H1 (cell line): ENCODE results near the gene ATP23. TPM values are rescaled to one million over a fixed set of nuclear protein-coding genes. Genes with fewer than 3 reads are reported as not detected.
A peak's percentile ranks its signal among the peaks of the same experiment; 100 is the strongest.

Experiments used
- CTCF ChIA-PET: fragments of 300-600 bp; sonication (Branson Sonifier 250); formaldehyde crosslinking; loops from one replicate; lab custom pipeline; 2021; ENCODE audit not compliant: partially characterized antibody; lab: Charles Lee
- POLR2A ChIA-PET: fragments of 300-600 bp; sonication (Branson Sonifier 250); formaldehyde crosslinking; loops from one replicate; lab custom pipeline; 2021; ENCODE audit warnings: inconsistent platforms; ENCODE audit not compliant: partially characterized antibody; lab: Charles Lee
- DNase-seq, 2 experiments: peaks; one replicate each; pipeline versions ENCODE4 v3.0.0 to v3.0.0-alpha.2; 2010 to 2022; ENCODE audit warnings: low spot score in 2 of 2, low read depth in 1 of 2, mixed read lengths in 1 of 2
- FAIRE-seq: peaks from 2 replicates; lab custom pipeline; 2011; peaks lifted over from hg19 to GRCh38; lab: Jason Lieb, UNC
- H2AFZ ChIP-seq: 2 replicates; pipeline ENCODE4 v1.8.1; 2012; ENCODE audit warnings: low read length, inconsistent platforms
- H2AK5ac ChIP-seq: 2 replicates; pipeline ENCODE4 v1.6.1; 2013; ENCODE audit warnings: low read depth, low read length
- H2BK120ac ChIP-seq: replicated peaks from 2 replicates; pipeline ENCODE3; 2013; ENCODE audit warnings: low read depth, low read length, inconsistent platforms
- H2BK12ac ChIP-seq: 2 replicates; pipeline ENCODE4 v1.6.1; 2013; ENCODE audit warnings: low read depth, low read length
- H2BK15ac ChIP-seq: 2 replicates; pipeline ENCODE4 v1.6.1; 2013; ENCODE audit warnings: low read length
- H2BK20ac ChIP-seq: 2 replicates; pipeline ENCODE4 v1.6.1; 2013; ENCODE audit warnings: low read length
- H2BK5ac ChIP-seq: 2 replicates; pipeline ENCODE4 v1.6.1; 2013; ENCODE audit warnings: low read depth, low read length
- H3K14ac ChIP-seq: 2 replicates; pipeline ENCODE4 v1.6.1; 2013; ENCODE audit warnings: inconsistent platforms; ENCODE audit not compliant: insufficient read length
- H3K18ac ChIP-seq: 2 replicates; pipeline ENCODE4 v1.6.1; 2013; ENCODE audit warnings: low read length; ENCODE audit errors: extremely low read depth
- H3K23ac ChIP-seq: 2 replicates; pipeline ENCODE4 v1.6.1; 2013; ENCODE audit warnings: inconsistent platforms; ENCODE audit not compliant: insufficient read length
- H3K23me2 ChIP-seq: 2 replicates; pipeline ENCODE4 v1.6.1; 2013; ENCODE audit warnings: low read depth, low read length
- H3K27ac ChIP-seq: 2 replicates; pipeline ENCODE4 v1.6.1; 2011; ENCODE audit warnings: low read depth, low read length, inconsistent platforms
- H3K27me3 ChIP-seq, 4 experiments: replicated peaks in 1 of 4; 1 replicate in 1 of 4; 2 replicates in 3 of 4; pipeline versions ENCODE4 v1.6.1 to v1.8.1; 2011 to 2013; ENCODE audit warnings: low read length in 3 of 4, mild to moderate bottlenecking in 3 of 4, inconsistent platforms in 2 of 4, mixed read lengths in 2 of 4, moderate library complexity in 1 of 4; ENCODE audit not compliant: control insufficient read depth in 3 of 4, insufficient read depth in 3 of 4; ENCODE audit errors: extremely low read depth in 1 of 4
- H3K36me3 ChIP-seq, 4 experiments: 2 replicates each; pipeline versions ENCODE4 v1.6.1 to v1.8.1; 2011 to 2013; ENCODE audit warnings: mild to moderate bottlenecking in 4 of 4, low read length in 3 of 4, moderate library complexity in 2 of 4, control low read depth in 1 of 4, inconsistent platforms in 1 of 4; ENCODE audit not compliant: insufficient read depth in 4 of 4, control insufficient read depth in 2 of 4
- H3K4ac ChIP-seq: replicated peaks from 2 replicates; pipeline ENCODE3; 2013; ENCODE audit warnings: low read length, low read depth, mixed read lengths, inconsistent platforms; ENCODE audit not compliant: insufficient read length
- H3K4me1 ChIP-seq, 4 experiments: replicated peaks in 1 of 4; 1 replicate in 1 of 4; 2 replicates in 3 of 4; pipeline versions ENCODE4 v1.6.1 to v1.8.1; 2011 to 2013; ENCODE audit warnings: low read length in 3 of 4, inconsistent platforms in 2 of 4, mixed read lengths in 1 of 4; ENCODE audit not compliant: insufficient read depth in 4 of 4, control insufficient read depth in 3 of 4
- H3K4me2 ChIP-seq, 2 experiments: 2 replicates each; pipeline versions ENCODE4 v1.6.1 to v1.8.1; 2011 to 2013; ENCODE audit warnings: low read depth in 2 of 2, low read length in 2 of 2, control low read depth in 1 of 2, inconsistent platforms in 1 of 2, mild to moderate bottlenecking in 1 of 2; ENCODE audit not compliant: insufficient read depth in 1 of 2
- H3K4me3 ChIP-seq, 4 experiments: fragments of 200-600, 300-600 bp in 1 of 4; sonication (generic), shearing (Covaris generic), sonication (Bioruptor Twin) in 1 of 4; 2 replicates each; pipeline versions ENCODE4 v1.5.1 to v1.8.1; 2011 to 2016; ENCODE audit warnings: low read length in 4 of 4, low read depth in 3 of 4, control low read depth in 2 of 4, inconsistent platforms in 2 of 4, mild to moderate bottlenecking in 2 of 4, mixed read lengths in 1 of 4, moderate library complexity in 1 of 4; ENCODE audit not compliant: insufficient read depth in 2 of 4; ENCODE audit errors: extremely low read depth in 1 of 4
- H3K56ac ChIP-seq: replicated peaks from 2 replicates; pipeline ENCODE3; 2013; ENCODE audit warnings: low read depth, mild to moderate bottlenecking, mixed read lengths, low read length, inconsistent platforms; ENCODE audit not compliant: insufficient read length
- H3K79me1 ChIP-seq: 2 replicates; pipeline ENCODE4 v1.6.1; 2013; ENCODE audit warnings: low read depth, low read length, control low read depth
- H3K79me2 ChIP-seq, 2 experiments: 2 replicates each; pipeline versions ENCODE4 v1.6.1 to v1.8.1; 2012 to 2013; ENCODE audit warnings: low read length in 2 of 2, mild to moderate bottlenecking in 2 of 2, inconsistent platforms in 1 of 2; ENCODE audit not compliant: insufficient read depth in 2 of 2, control insufficient read depth in 1 of 2
- H3K9ac ChIP-seq, 4 experiments: replicated peaks in 1 of 4; 1 replicate in 1 of 4; 2 replicates in 3 of 4; pipeline versions ENCODE4 v1.6.1 to v1.8.1; 2011 to 2013; ENCODE audit warnings: low read depth in 3 of 4, low read length in 3 of 4, control low read depth in 2 of 4, mild to moderate bottlenecking in 2 of 4, moderate library complexity in 2 of 4, inconsistent platforms in 1 of 4; ENCODE audit errors: extremely low read depth in 1 of 4
- H3K9me3 ChIP-seq, 2 experiments: 2 replicates each; pipeline versions ENCODE4 v1.6.1 to v1.8.1; 2012 to 2013; ENCODE audit warnings: mild to moderate bottlenecking in 2 of 2, moderate library complexity in 2 of 2, control low read depth in 1 of 2, inconsistent platforms in 1 of 2, low read depth in 1 of 2, low read length in 1 of 2, mixed read lengths in 1 of 2; ENCODE audit not compliant: insufficient read depth in 2 of 2
- H4K20me1 ChIP-seq, 2 experiments: replicated peaks in 1 of 2; 2 replicates each; pipeline versions ENCODE3 to v1.8.1; 2011 to 2013; ENCODE audit warnings: inconsistent platforms in 2 of 2, low read length in 2 of 2, mild to moderate bottlenecking in 1 of 2; ENCODE audit not compliant: insufficient read depth in 2 of 2, control insufficient read depth in 1 of 2
- H4K5ac ChIP-seq: 2 replicates; pipeline ENCODE4 v1.6.1; 2013; ENCODE audit warnings: low read length, low read depth, mixed read lengths, inconsistent platforms; ENCODE audit not compliant: insufficient read length
- H4K8ac ChIP-seq: 2 replicates; pipeline ENCODE4 v1.8.0; 2013; ENCODE audit warnings: mild to moderate bottlenecking, moderate library complexity, low read length, inconsistent platforms; ENCODE audit not compliant: insufficient read depth; ENCODE audit errors: extremely low read depth
- H4K91ac ChIP-seq: replicated peaks from 2 replicates; pipeline ENCODE3; 2013; ENCODE audit warnings: low read length, mixed read lengths, inconsistent platforms; ENCODE audit not compliant: insufficient read length
- ATF2 ChIP-seq: IDR thresholded peaks from 2 replicates; pipeline ENCODE4 v1.6.1; 2012; ENCODE audit warnings: low read length, inconsistent platforms
- CBX5 ChIP-seq: fragments of 300-800, 300-1000 bp; sonication (generic); IDR thresholded peaks from 2 replicates; pipeline ENCODE4 v1.7.1; 2016; ENCODE audit warnings: antibody characterized with exemption, low read length, low read depth
- E2F6 ChIP-seq: IDR thresholded peaks from 2 replicates; pipeline ENCODE4 v1.6.1; 2012; ENCODE audit warnings: inconsistent platforms
- EP300 ChIP-seq, 2 experiments: IDR thresholded peaks; 1 replicate in 1 of 2; 2 replicates in 1 of 2; pipeline ENCODE4 v1.6.1; 2011 to 2012; ENCODE audit warnings: low read depth in 2 of 2, low read length in 2 of 2, mild to moderate bottlenecking in 2 of 2, borderline replicate concordance in 1 of 2, inconsistent platforms in 1 of 2, moderate library complexity in 1 of 2
- KDM1A ChIP-seq: fragments of 200-600, 300-600 bp; sonication (generic); IDR thresholded peaks from 2 replicates; pipeline ENCODE4 v1.7.1; 2016; ENCODE audit warnings: mild to moderate bottlenecking, low read length, borderline replicate concordance
- KDM4A ChIP-seq: IDR thresholded peaks from one replicate; pipeline ENCODE4 v1.7.1; 2012; ENCODE audit warnings: low read depth, mild to moderate bottlenecking, moderate library complexity, low read length, inconsistent platforms; ENCODE audit not compliant: severe bottlenecking
- POU5F1 ChIP-seq: IDR thresholded peaks from 2 replicates; pipeline ENCODE4 v1.6.1; 2011; ENCODE audit warnings: low read depth, mild to moderate bottlenecking, low read length, moderate library complexity
- RXRA ChIP-seq: IDR thresholded peaks from 2 replicates; pipeline ENCODE4 v1.6.1; 2011; ENCODE audit warnings: low read depth, mild to moderate bottlenecking, low read length, moderate library complexity; ENCODE audit not compliant: insufficient read depth
- ZNF274 ChIP-seq: IDR thresholded peaks from 2 replicates; pipeline ENCODE4 v1.7.0; 2012; ENCODE audit warnings: low read length, borderline replicate concordance; ENCODE audit errors: extremely low read depth
- WGBS, 2 experiments: shearing (Covaris generic) in 1 of 2; methylation state at CpG; one replicate each; pipeline versions ENCODE4 v1.1.6 to v1.1.7; 2013 to 2015; ENCODE audit warnings: low lambda C conversion rate in 2 of 2, mixed read lengths in 2 of 2, inconsistent platforms in 1 of 2, low coverage in 1 of 2, missing lambda C conversion rate in 1 of 2; ENCODE audit not compliant: insufficient replicate concordance in 2 of 2, insufficient coverage in 1 of 2, insufficient read length in 1 of 2; ENCODE audit errors: extremely low coverage in 1 of 2, missing lambda C conversion rate in 1 of 2; 5-methylcytosine and 5-hydroxymethylcytosine counted together
- polyA plus RNA-seq, 7 experiments: library from polyadenylated mRNA; depleted of rRNA in 3 of 7; stranded (reverse) in 5 of 7; unstranded in 2 of 7; fragments of >200 nt in 5 of 7; fragments of 200-250 nt in 2 of 7; gene quantifications; 1 replicate in 5 of 7; 2 replicates in 1 of 7; 4 replicates in 1 of 7; pipeline versions ENCODE4 v1.2.1 to v1.2.3, GENCODE V29; 2011 to 2013; ENCODE audit warnings: missing spikeins in 2 of 7, mixed read lengths in 2 of 7
- total RNA-seq: library from RNA; stranded (reverse); fragmentation: NEBNext Ultra II Directional; extraction: Animal tissue kit (Norgen Biotek cat#: 25700); gene quantifications from 2 replicates; pipeline ENCODE4 v1.2.1, GENCODE V29; 2021

Gene ATP23
- total and polyA plus RNA-seq, 2 of the 8 experiments (the other 6 are each of a cell fraction or from before 2014, with no cell fraction given): 10.2 to 13.5 TPM

GRCh38 chr12:57899010-57899662 is 42.2 kb upstream of the ATP23 start:
- H3K9me3 ChIP-seq: no peaks in the 10 kb centered on the region
- H2BK5ac ChIP-seq: no peak overlapping the region
- H2BK15ac ChIP-seq: peak overlapping the region; percentile 9; the same call in 1 of the 2 replicates
- peaks cover 4% of the 10 kb centered on the region; the same call in 1 of the 2 replicates for H3K23me2 ChIP-seq
- no peaks in the 10 kb centered on the region for H4K20me1 ChIP-seq
- no peak overlapping the region for H3K4ac ChIP-seq
- no peak overlapping the region for H2BK20ac ChIP-seq
- peaks cover 9 to 20% (median 13%) of the 10 kb centered on the region in 4 experiments for H3K4me1 ChIP-seq
- H4K5ac ChIP-seq: no peak overlapping the region
- CTCF ChIA-PET: interaction anchor here (0.5 to 8.7 kb wide), 13 partner anchors 10 to 140 kb away, joined by 3 to 119 read pairs (median 4); no protein-coding TSS in a partner anchor
- H3K36me3 ChIP-seq: no peaks in the 10 kb centered on the region
- H3K79me1 ChIP-seq: no peaks in the 10 kb centered on the region
- no peak overlapping the region for H3K23ac ChIP-seq
- FAIRE-seq: no peak
- H3K9ac ChIP-seq: no peak overlapping the region
- H3K4me3 ChIP-seq: no peak overlapping the region
- peak overlapping the region; percentile 22; the same call in 1 of the 2 replicates for H2BK12ac ChIP-seq
- H3K14ac ChIP-seq: no peak overlapping the region
- H3K4me2 ChIP-seq: no peak overlapping the region
- no peak overlapping the region for H3K27ac ChIP-seq
- H4K8ac ChIP-seq: no peak overlapping the region
- no peak overlapping the region for H3K18ac ChIP-seq
- H3K56ac ChIP-seq: no peak overlapping the region
- H3K27me3 ChIP-seq: peaks cover 0 to 10% (median 8%) of the 10 kb centered on the region in 4 experiments; a peak in 4 of 7 replicates
- DNase-seq: no peak
- H2AK5ac ChIP-seq: no peak overlapping the region
- POLR2A ChIA-PET: interaction anchor here (0.7 to 8.6 kb wide), 7 partner anchors 11 to 116 kb away, joined by 3 to 181 read pairs (median 5); partner anchors contain the start of genes CTDSP2 and TSFM
- no peak overlapping the region for H2BK120ac ChIP-seq
- WGBS, 2 experiments: 91% methylated on average over 10 of the region's 10 CpGs; no CpG with 5 or more reads in 1 of the 2 experiments
- H3K79me2 ChIP-seq: no peaks in the 10 kb centered on the region
- no peak overlapping the region for H4K91ac ChIP-seq
- no peak overlapping the region for H2AFZ ChIP-seq
- TF ChIP-seq ZNF274 (no peak), CBX5 (no peak), ATF2 (no peak), KDM4A (no peak), RXRA (no peak), POU5F1 (no peak), KDM1A (no peak), EP300 (IDR thresholded peaks at IDR 0.05; ENCODE audit: borderline replicate concordance in 1 of 2, low read depth in 2 of 2, low read length in 2 of 2) (no peak), E2F6 (no peak)
